Neuron (in vitro differentiated cells): Measurements from ENCODE around the gene GLIPR1L1.

Experiments used
- H2AFZ ChIP-seq: one replicate; pipeline ENCODE4 v1.6.1; 2013; ENCODE audit warnings: low read depth, mild to moderate bottlenecking, inconsistent platforms, low read length, moderate library complexity
- H3K27me3 ChIP-seq: one replicate; pipeline ENCODE4 v1.6.1; 2013; ENCODE audit warnings: low read length; ENCODE audit not compliant: insufficient read depth
- H3K36me3 ChIP-seq: one replicate; pipeline ENCODE4 v1.6.1; 2013; ENCODE audit warnings: low read length; ENCODE audit not compliant: insufficient read depth
- H3K4me1 ChIP-seq: one replicate; pipeline ENCODE4 v1.6.1; 2013; ENCODE audit warnings: low read length; ENCODE audit not compliant: insufficient read depth
- H3K4me3 ChIP-seq: 2 replicates; pipeline ENCODE4 v1.5.1; 2013; ENCODE audit warnings: mild to moderate bottlenecking, low read length, moderate library complexity
- H3K9me3 ChIP-seq: one replicate; pipeline ENCODE4 v1.6.1; 2013; ENCODE audit warnings: low read length

Gene GLIPR1L1

GRCh38 chr12:75366629-75367028 is 32.2 kb downstream of the GLIPR1L1 start:
- H2AFZ ChIP-seq, result no peak overlapping the region
- H3K4me1 ChIP-seq, result no peaks in the 10 kb centered on the region
- H3K9me3 ChIP-seq, result no peaks in the 10 kb centered on the region
- H3K36me3 ChIP-seq, result no peaks in the 10 kb centered on the region
- no peak overlapping the region for H3K4me3 ChIP-seq
- no peaks in the 10 kb centered on the region for H3K27me3 ChIP-seq

GRCh38 chr12:75374971-75375370 is 40.5 kb downstream of the GLIPR1L1 start:
- H3K9me3 ChIP-seq, result no peaks in the 10 kb centered on the region
- H3K4me3 ChIP-seq, result no peak overlapping the region
- H3K36me3 ChIP-seq, result no peaks in the 10 kb centered on the region
- H3K27me3 ChIP-seq, result no peaks in the 10 kb centered on the region
- H3K4me1 ChIP-seq, result no peaks in the 10 kb centered on the region
- no peak overlapping the region for H2AFZ ChIP-seq

GRCh38 chr12:75378354-75378753 is 43.9 kb downstream of the GLIPR1L1 start:
- no peak overlapping the region for H2AFZ ChIP-seq

GRCh38 chr12:75389061-75389460 is 54.6 kb downstream of the GLIPR1L1 start:
- H3K4me3 ChIP-seq, result no peak overlapping the region
- no peak overlapping the region for H2AFZ ChIP-seq
- no peaks in the 10 kb centered on the region for H3K27me3 ChIP-seq
- H3K4me1 ChIP-seq, result peaks cover 8% of the 10 kb centered on the region
- no peaks in the 10 kb centered on the region for H3K36me3 ChIP-seq
- H3K9me3 ChIP-seq, result no peaks in the 10 kb centered on the region

More at GRCh38 chr12:75378354-75378753, 43.9 kb downstream of the GLIPR1L1 start:
- no peaks in the 10 kb centered on the region for H3K9me3 ChIP-seq
- H3K4me1 ChIP-seq, result no peaks in the 10 kb centered on the region
- H3K36me3 ChIP-seq, result no peaks in the 10 kb centered on the region
- H3K4me3 ChIP-seq, result no peak overlapping the region
- H3K27me3 ChIP-seq, result no peaks in the 10 kb centered on the region

- peak overlapping the region; percentile 67 for H3K4me3 ChIP-seq
Observed at GRCh38 chr12:75389706-75390105, 55.2 kb downstream of the GLIPR1L1 start.

GRCh38 chr12:75390156-75390898 is 55.9 kb downstream of the GLIPR1L1 start:
- Histone ChIP-seq H3K4me3 (peak overlapping the region; percentile 67), H3K4me1 (peaks cover 8% of the 10 kb centered on the region), H3K27me3 (no peaks in the 10 kb centered on the region)

More at GRCh38 chr12:75389706-75390105, 55.2 kb downstream of the GLIPR1L1 start:
- peaks cover 8% of the 10 kb centered on the region for H3K4me1 ChIP-seq
- H3K36me3 ChIP-seq, result no peaks in the 10 kb centered on the region
- no peaks in the 10 kb centered on the region for H3K27me3 ChIP-seq
- peak overlapping the region; percentile 81 for H2AFZ ChIP-seq
- no peaks in the 10 kb centered on the region for H3K9me3 ChIP-seq

GRCh38 chr12:75390899-75391538 is 56.5 kb downstream of the GLIPR1L1 start, which contains the start of gene GLIPR1L2:
TSS of gene GLIPR1L2 (plus strand) at chr12:75391089. CDS start at chr12:75391117, 28 bp downstream.
- Histone ChIP-seq H3K4me3 (peak within 1 kb of the TSS; percentile 67), H3K4me1 (peaks cover 8% of the 10 kb centered on the region), H3K36me3 (no peaks in the 10 kb centered on the region), H3K9me3 (no peaks in the 10 kb centered on the region), H3K27me3 (no peaks in the 10 kb centered on the region), H2AFZ (peak within 1 kb of the TSS; percentile 81)

More at GRCh38 chr12:75390156-75390898, 55.9 kb downstream of the GLIPR1L1 start:
- Histone ChIP-seq H2AFZ (peak overlapping the region; percentile 81), H3K9me3 (no peaks in the 10 kb centered on the region), H3K36me3 (no peaks in the 10 kb centered on the region)

GRCh38 chr12:75404231-75404630 is 69.8 kb downstream of the GLIPR1L1 start:
- H3K9me3 ChIP-seq, result no peaks in the 10 kb centered on the region
- no peak overlapping the region for H2AFZ ChIP-seq
- H3K27me3 ChIP-seq, result no peaks in the 10 kb centered on the region
- no peaks in the 10 kb centered on the region for H3K4me1 ChIP-seq
- H3K36me3 ChIP-seq, result no peaks in the 10 kb centered on the region
- no peak overlapping the region for H3K4me3 ChIP-seq

- Histone ChIP-seq H3K9me3 (no peaks in the 10 kb centered on the region), H2AFZ (no peak overlapping the region), H3K36me3 (no peaks in the 10 kb centered on the region), H3K4me1 (no peaks in the 10 kb centered on the region), H3K4me3 (no peak overlapping the region), H3K27me3 (no peaks in the 10 kb centered on the region)
Observed at GRCh38 chr12:75407683-75408082, 73.2 kb downstream of the GLIPR1L1 start.

GRCh38 chr12:75409830-75410229 is 75.4 kb downstream of the GLIPR1L1 start:
- no peaks in the 10 kb centered on the region for H3K4me1 ChIP-seq
- H3K4me3 ChIP-seq, result no peak overlapping the region
- no peaks in the 10 kb centered on the region for H3K27me3 ChIP-seq
- no peaks in the 10 kb centered on the region for H3K9me3 ChIP-seq
- no peaks in the 10 kb centered on the region for H3K36me3 ChIP-seq
- no peak overlapping the region for H2AFZ ChIP-seq

- Histone ChIP-seq H3K4me3 (no peak overlapping the region), H3K9me3 (no peaks in the 10 kb centered on the region), H3K4me1 (no peaks in the 10 kb centered on the region), H3K27me3 (no peaks in the 10 kb centered on the region), H2AFZ (no peak overlapping the region), H3K36me3 (no peaks in the 10 kb centered on the region)
Observed at GRCh38 chr12:75414671-75415070, 80.2 kb downstream of the GLIPR1L1 start.

- H3K4me3 ChIP-seq, result no peak overlapping the region
- no peaks in the 10 kb centered on the region for H3K36me3 ChIP-seq
- H3K27me3 ChIP-seq, result peaks cover 3% of the 10 kb centered on the region
- no peak overlapping the region for H2AFZ ChIP-seq
- H3K9me3 ChIP-seq, result no peaks in the 10 kb centered on the region
- no peaks in the 10 kb centered on the region for H3K4me1 ChIP-seq
Observed at GRCh38 chr12:75419841-75420240, 85.4 kb downstream of the GLIPR1L1 start.
